ENCODE data around the gene TCERG1L. TPM values are rescaled to one million over a fixed set of nuclear protein-coding genes. Genes with fewer than 3 reads are reported as not detected.
A peak's percentile ranks its signal among the peaks of the same experiment; 100 is the strongest.
"Not testable (repeated sequence)": the region's sequence is repeated elsewhere in the genome, so short reads cannot be mapped to it uniquely, and the experiment has no call there.

The TCERG1L gene
- total RNA-seq, 1 donor from 2014 or later, result 0.07 TPM

DNA sequence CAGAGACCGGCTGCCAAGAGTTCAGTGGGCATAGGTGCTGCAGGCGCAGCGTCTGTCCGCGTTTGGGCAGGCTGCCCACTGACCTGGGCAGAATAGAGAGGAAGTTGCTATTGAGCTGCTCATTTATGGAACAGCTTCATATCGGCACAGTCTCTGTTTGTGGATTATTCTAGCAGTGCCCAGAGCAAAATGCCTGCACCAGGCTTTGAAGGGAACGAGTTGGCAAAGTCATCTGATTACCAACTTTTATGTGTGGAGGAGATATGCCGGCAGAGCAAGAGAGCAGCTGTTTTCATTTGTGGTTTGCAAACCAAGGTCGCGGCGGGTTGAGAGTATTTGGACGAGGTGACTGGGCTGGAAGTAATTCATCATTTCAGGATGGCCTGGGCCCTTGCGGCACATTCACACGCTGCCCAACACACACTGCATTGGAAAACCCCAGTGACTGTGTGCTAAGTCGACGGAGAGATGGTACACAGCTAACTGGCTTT lies 228.5 kb downstream of the TCERG1L start:
- Mint-ChIP-seq H3K9me3 (no peaks in the 10 kb centered on the region), H3K4me3 (ENCODE audit: low read depth) (no peak overlapping the region), H3K27me3 (ENCODE audit: low read depth) (no peaks in the 10 kb centered on the region), H3K36me3 (ENCODE audit: low read depth) (no peaks in the 10 kb centered on the region), H3K4me1 (ENCODE audit: low read depth) (peaks cover 12% of the 10 kb centered on the region), H3K27ac (no peak overlapping the region)
- intact Hi-C loops (cut with micrococcal nuclease), result no loop called here
- no peak for DNase-seq (ENCODE audit: low spot score)

GRCh38 chr10:131082201-131082850 lies 229.2 kb downstream of the TCERG1L start:
- H3K27ac Mint-ChIP-seq, result no peak overlapping the region
- H3K36me3 Mint-ChIP-seq (ENCODE audit: low read depth), result no peaks in the 10 kb centered on the region
- H3K4me1 Mint-ChIP-seq (ENCODE audit: low read depth), result peaks cover 12% of the 10 kb centered on the region
- intact Hi-C loops (cut with micrococcal nuclease), result no loop called here
- no peak overlapping the region for H3K4me3 Mint-ChIP-seq (ENCODE audit: low read depth)
- no peaks in the 10 kb centered on the region for H3K9me3 Mint-ChIP-seq
- H3K27me3 Mint-ChIP-seq (ENCODE audit: low read depth), result no peaks in the 10 kb centered on the region
- no peak for DNase-seq (ENCODE audit: low spot score)

GRCh38 chr10:131081786-131082185 lies 229.7 kb downstream of the TCERG1L start:
- intact Hi-C loops (cut with micrococcal nuclease), result no loop called here

DNA sequence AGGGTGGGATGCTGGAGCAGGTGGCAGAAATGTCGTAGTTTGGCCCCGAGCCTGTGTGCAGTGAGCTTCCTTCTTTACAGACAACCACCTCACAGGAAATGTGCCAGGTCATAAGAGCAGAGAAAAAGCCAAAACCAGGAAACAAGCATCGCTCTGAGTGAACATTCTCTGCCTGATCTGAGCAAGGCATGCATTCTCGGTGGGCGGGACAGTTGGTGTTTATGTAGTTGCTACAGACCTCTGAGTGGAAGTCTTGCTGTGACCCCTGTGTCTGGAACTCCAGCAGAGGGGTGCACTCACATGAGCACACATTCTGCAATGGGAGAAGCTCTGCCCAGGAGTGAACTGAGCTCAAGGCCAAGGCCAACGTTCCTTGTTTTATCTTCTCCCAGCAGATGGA lies 230.1 kb downstream of the TCERG1L start:
- intact Hi-C loops (cut with micrococcal nuclease), result no loop called here
- no peak overlapping the region for H3K4me3 Mint-ChIP-seq (ENCODE audit: low read depth)
- H3K4me1 Mint-ChIP-seq (ENCODE audit: low read depth), result peaks cover 12% of the 10 kb centered on the region
- H3K27me3 Mint-ChIP-seq (ENCODE audit: low read depth), result no peaks in the 10 kb centered on the region
- no peaks in the 10 kb centered on the region for H3K36me3 Mint-ChIP-seq (ENCODE audit: low read depth)
- no peak for DNase-seq (ENCODE audit: low spot score)
- no peaks in the 10 kb centered on the region for H3K9me3 Mint-ChIP-seq
- H3K27ac Mint-ChIP-seq, result peak overlapping the region; percentile 42

More at GRCh38 chr10:131081786-131082185, 229.7 kb downstream of the TCERG1L start:
- Mint-ChIP-seq H3K4me3 (ENCODE audit: low read depth) (no peak overlapping the region), H3K27ac (peak overlapping the region; percentile 42), H3K9me3 (no peaks in the 10 kb centered on the region), H3K27me3 (ENCODE audit: low read depth) (no peaks in the 10 kb centered on the region), H3K4me1 (ENCODE audit: low read depth) (peaks cover 12% of the 10 kb centered on the region), H3K36me3 (ENCODE audit: low read depth) (no peaks in the 10 kb centered on the region)
- no peak for DNase-seq (ENCODE audit: low spot score)

DNA sequence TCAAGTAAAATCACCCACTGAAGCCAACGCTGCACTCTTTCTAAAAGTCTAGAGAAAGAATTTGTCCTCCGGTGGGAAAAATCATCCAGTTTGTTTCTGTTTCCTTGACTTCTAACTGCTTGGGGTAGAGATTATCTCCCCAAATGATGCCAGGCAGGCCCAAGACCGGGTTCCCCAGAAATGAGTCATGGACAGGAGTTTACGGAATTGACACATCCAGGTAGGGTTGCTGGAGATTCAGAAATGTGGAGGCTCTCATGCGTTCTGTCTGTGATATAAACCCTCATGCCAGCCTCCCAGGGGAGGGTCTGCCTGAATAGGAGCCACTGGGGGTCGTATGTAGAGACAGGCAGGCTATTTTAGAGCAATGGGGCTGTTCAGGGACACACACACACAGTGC lies 230.9 kb downstream of the TCERG1L start:
- DNase-seq (ENCODE audit: low spot score), result no peak
- H3K27ac Mint-ChIP-seq, result no peak overlapping the region
- peaks cover 12% of the 10 kb centered on the region for H3K4me1 Mint-ChIP-seq (ENCODE audit: low read depth)
- H3K4me3 Mint-ChIP-seq (ENCODE audit: low read depth), result no peak overlapping the region
- no peaks in the 10 kb centered on the region for H3K9me3 Mint-ChIP-seq
- H3K27me3 Mint-ChIP-seq (ENCODE audit: low read depth), result no peaks in the 10 kb centered on the region
- intact Hi-C loops (cut with micrococcal nuclease), result no loop called here
- H3K36me3 Mint-ChIP-seq (ENCODE audit: low read depth), result no peaks in the 10 kb centered on the region

DNA sequence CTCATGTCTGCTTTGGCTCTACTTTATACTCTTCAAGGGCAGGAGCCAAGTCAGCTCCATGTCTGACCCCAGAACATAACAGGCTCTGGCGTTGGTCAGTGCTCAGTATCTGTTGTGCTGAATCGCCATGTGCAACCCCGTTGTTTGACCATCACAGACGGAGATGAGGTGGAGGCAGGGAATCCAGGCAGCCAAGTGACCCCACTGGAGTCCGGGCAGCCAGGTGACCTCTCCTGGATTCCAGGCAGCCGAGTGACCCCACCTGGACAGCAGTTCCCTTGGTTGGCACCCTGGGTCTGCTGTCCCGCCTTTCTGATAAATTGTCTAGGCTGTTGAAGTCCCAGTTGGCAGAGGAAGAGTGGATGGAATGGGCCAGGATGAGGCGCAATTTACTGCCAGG lies 232.2 kb downstream of the TCERG1L start:
- no peak for DNase-seq (ENCODE audit: low spot score)
- H3K27ac Mint-ChIP-seq, result no peak overlapping the region
- no peaks in the 10 kb centered on the region for H3K27me3 Mint-ChIP-seq (ENCODE audit: low read depth)
- intact Hi-C loops (cut with micrococcal nuclease), result no loop called here
- H3K4me1 Mint-ChIP-seq (ENCODE audit: low read depth), result peaks cover 12% of the 10 kb centered on the region
- H3K4me3 Mint-ChIP-seq (ENCODE audit: low read depth), result no peak overlapping the region
- no peaks in the 10 kb centered on the region for H3K36me3 Mint-ChIP-seq (ENCODE audit: low read depth)
- H3K9me3 Mint-ChIP-seq, result no peaks in the 10 kb centered on the region

- peaks cover 12% of the 10 kb centered on the region for H3K4me1 Mint-ChIP-seq (ENCODE audit: low read depth)
- H3K9me3 Mint-ChIP-seq; H3K27ac Mint-ChIP-seq; DNase-seq (ENCODE audit: low spot score); intact Hi-C loops (cut with micrococcal nuclease); H3K4me3 Mint-ChIP-seq (ENCODE audit: low read depth); H3K27me3 Mint-ChIP-seq (ENCODE audit: low read depth); H3K36me3 Mint-ChIP-seq (ENCODE audit: low read depth): not testable (repeated sequence)
Observed at GRCh38 chr10:131078882-131079280, 232.6 kb downstream of the TCERG1L start.

- DNase-seq (ENCODE audit: low spot score), result no peak
- Mint-ChIP-seq H3K4me3 (ENCODE audit: low read depth) (no peak overlapping the region), H3K36me3 (ENCODE audit: low read depth) (no peaks in the 10 kb centered on the region), H3K9me3 (no peaks in the 10 kb centered on the region), H3K4me1 (ENCODE audit: low read depth) (peaks cover 12% of the 10 kb centered on the region), H3K27me3 (ENCODE audit: low read depth) (no peaks in the 10 kb centered on the region), H3K27ac (no peak overlapping the region)
- intact Hi-C loops (cut with micrococcal nuclease), result no loop called here
Observed at GRCh38 chr10:131078131-131078881, 233.2 kb downstream of the TCERG1L start.

DNA sequence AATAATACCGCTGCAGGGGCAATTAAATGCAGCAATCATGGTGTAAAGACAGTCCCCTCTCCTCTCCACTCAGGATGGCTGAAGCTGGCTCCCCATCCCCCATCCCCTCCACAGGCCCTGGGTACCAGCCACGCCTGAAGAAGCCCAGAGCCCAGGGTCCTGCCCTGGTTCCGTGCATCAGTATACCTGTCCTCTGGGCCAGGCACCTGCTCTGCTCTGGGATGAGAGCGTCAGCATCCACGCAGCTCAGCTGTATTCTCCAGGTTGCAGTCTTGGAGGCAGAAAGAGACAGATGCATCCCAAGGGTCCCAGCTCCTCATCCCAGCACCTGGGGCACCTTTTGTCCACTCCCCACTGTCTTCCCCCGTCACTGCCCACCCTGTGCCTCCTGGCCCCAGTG lies 233.8 kb downstream of the TCERG1L start:
- peaks cover 12% of the 10 kb centered on the region for H3K4me1 Mint-ChIP-seq (ENCODE audit: low read depth)
- no peak for DNase-seq (ENCODE audit: low spot score)
- no peaks in the 10 kb centered on the region for H3K36me3 Mint-ChIP-seq (ENCODE audit: low read depth)
- H3K9me3 Mint-ChIP-seq, result no peaks in the 10 kb centered on the region
- H3K27me3 Mint-ChIP-seq (ENCODE audit: low read depth), result no peaks in the 10 kb centered on the region
- intact Hi-C loops (cut with micrococcal nuclease), result no loop called here
- no peak overlapping the region for H3K4me3 Mint-ChIP-seq (ENCODE audit: low read depth)
- H3K27ac Mint-ChIP-seq, result no peak overlapping the region

DNA sequence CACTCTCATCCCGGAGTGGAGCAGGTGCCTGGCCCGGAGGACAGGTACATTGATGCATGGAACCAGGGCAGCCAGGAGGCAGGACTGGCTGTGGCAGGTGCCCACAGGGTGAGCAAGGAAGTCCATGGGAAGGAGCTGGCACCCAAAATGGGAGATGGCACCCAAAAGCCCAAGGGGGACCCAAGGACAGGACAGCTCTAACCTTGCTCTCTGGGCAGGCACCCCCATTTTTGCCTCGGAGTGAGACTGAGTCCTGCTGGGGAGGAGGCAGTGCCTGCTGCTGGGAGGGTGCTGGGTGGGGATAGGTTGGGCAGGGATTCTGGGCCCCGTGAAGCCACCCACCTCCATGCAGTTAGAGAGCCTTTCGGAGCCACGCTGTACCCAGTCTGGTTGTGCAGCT lies 234.5 kb downstream of the TCERG1L start:
- Mint-ChIP-seq H3K27ac (no peak overlapping the region), H3K27me3 (ENCODE audit: low read depth) (no peaks in the 10 kb centered on the region), H3K4me3 (ENCODE audit: low read depth) (no peak overlapping the region), H3K4me1 (ENCODE audit: low read depth) (peaks cover 10% of the 10 kb centered on the region), H3K9me3 (no peaks in the 10 kb centered on the region), H3K36me3 (ENCODE audit: low read depth) (no peaks in the 10 kb centered on the region)
- DNase-seq (ENCODE audit: low spot score), result no peak
- intact Hi-C loops (cut with micrococcal nuclease), result no loop called here

GRCh38 chr10:131076356-131076755 lies 235.2 kb downstream of the TCERG1L start:
- H3K9me3 Mint-ChIP-seq, result no peaks in the 10 kb centered on the region
- H3K36me3 Mint-ChIP-seq (ENCODE audit: low read depth), result no peaks in the 10 kb centered on the region
- H3K4me1 Mint-ChIP-seq (ENCODE audit: low read depth), result peaks cover 7% of the 10 kb centered on the region
- H3K27me3 Mint-ChIP-seq (ENCODE audit: low read depth), result no peaks in the 10 kb centered on the region
- intact Hi-C loops (cut with micrococcal nuclease), result no loop called here
- no peak overlapping the region for H3K27ac Mint-ChIP-seq
- no peak overlapping the region for H3K4me3 Mint-ChIP-seq (ENCODE audit: low read depth)
- DNase-seq (ENCODE audit: low spot score), result no peak

DNA sequence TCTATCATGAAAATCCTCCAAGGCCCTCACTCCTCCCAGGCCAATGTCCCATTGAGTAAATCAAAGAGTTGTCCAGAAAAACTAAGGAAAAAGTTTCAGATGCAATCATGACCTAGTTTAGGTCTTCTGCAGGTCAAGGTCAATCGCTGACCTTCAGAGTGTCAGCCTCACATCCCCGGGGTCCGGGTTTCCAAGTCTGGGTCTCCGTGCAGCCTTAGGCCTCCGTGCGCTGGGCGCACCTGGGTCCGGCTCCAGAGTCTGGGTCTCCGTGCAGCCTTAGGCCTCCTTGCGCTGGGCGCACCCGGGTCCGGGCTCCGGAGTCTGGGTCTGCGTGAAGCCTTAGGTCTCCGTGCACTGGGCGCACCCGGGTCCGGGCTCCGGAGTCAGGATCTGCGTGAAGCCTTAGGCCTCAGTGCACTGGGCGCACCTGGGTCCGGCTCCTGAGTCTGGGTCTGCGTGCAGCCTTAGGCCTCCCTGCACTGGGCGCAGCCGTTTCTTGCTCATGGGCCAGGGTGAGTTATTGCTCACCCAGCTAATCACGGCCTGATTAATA lies 236.2 kb downstream of the TCERG1L start:
- H3K27ac Mint-ChIP-seq, result no peak overlapping the region
- no peaks in the 10 kb centered on the region for H3K9me3 Mint-ChIP-seq
- no peak for DNase-seq (ENCODE audit: low spot score)
- no peaks in the 10 kb centered on the region for H3K27me3 Mint-ChIP-seq (ENCODE audit: low read depth)
- no peak overlapping the region for H3K4me3 Mint-ChIP-seq (ENCODE audit: low read depth)
- H3K36me3 Mint-ChIP-seq (ENCODE audit: low read depth), result no peaks in the 10 kb centered on the region
- no peaks in the 10 kb centered on the region for H3K4me1 Mint-ChIP-seq (ENCODE audit: low read depth)
- intact Hi-C loops (cut with micrococcal nuclease), result no loop called here

DNA sequence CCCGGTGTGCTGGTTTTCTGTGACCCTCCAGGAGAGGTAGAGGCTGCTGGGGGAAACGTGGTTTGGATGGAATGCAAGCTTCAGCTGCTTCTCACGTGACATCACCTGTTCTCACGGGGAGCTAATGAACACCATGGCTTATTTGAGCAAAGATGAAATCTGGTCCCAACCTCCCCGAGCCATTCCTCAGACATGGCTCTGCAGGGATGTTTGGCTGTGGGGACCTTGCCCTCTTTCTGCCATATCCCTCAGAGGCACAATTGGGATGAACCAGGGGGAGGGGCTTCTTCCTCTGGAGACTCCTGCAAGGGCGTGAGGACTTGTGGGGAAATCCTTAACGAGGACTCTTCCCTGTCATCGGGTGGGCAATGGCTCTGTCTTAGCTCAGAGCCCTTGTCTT lies 236.8 kb downstream of the TCERG1L start:
- Mint-ChIP-seq H3K9me3 (no peaks in the 10 kb centered on the region), H3K27me3 (ENCODE audit: low read depth) (no peaks in the 10 kb centered on the region), H3K4me3 (ENCODE audit: low read depth) (no peak overlapping the region), H3K36me3 (ENCODE audit: low read depth) (no peaks in the 10 kb centered on the region), H3K27ac (no peak overlapping the region), H3K4me1 (ENCODE audit: low read depth) (no peaks in the 10 kb centered on the region)
- intact Hi-C loops (cut with micrococcal nuclease), result no loop called here
- no peak for DNase-seq (ENCODE audit: low spot score)

All from activated T-helper 2 cell treated with anti-CD3 and anti-CD28 coated beads, Interferon-gamma antibody, Interleukin-2, Interleukin-4, amounts not matched to agents 10 μg/mL and 5 μg/mL and 100 μg/mL, durations not matched to agents 14 hours and 24 hours and 36 hours (primary cell).